NCI-H1694 (cell line): Measurements from ENCODE around the gene ZNF428.
"Not testable (repeated sequence)": the region's sequence is repeated elsewhere in the genome, so short reads cannot be mapped to it uniquely, and the experiment has no call there.

Experiments
- DNase-seq: peaks from one replicate; lab custom pipeline; 2025; lab: John Stamatoyannopoulos, UW

Gene ZNF428

DNA sequence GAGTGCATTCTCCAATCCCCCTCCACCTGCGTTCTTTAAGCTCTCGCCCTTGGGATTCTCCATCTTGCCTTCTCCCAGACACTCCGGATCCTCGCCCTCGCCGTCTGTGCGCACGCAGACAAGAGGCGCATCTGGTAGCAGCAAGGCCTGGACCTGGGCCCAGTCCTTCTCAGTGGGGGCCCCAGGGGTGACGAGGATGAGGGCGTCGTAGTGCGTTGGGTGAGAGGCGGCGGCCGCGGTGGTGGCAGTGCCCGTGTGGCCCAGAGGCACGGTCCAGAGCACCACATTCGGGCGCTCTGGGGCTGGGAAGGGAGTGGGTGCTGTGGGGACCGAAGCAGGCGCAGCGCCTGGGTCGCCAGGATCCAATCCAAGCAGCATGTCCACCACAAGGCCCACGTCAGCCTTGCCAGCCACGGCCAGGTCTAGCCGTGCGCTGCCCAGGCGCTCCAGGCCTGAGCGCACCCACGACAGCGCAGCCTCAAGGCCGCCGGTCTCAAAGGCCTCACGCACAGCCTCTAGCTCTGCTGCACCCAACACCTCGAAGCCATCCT, 26.6 kb downstream of the ZNF428 start:
- DNase-seq: no peak

DNA sequence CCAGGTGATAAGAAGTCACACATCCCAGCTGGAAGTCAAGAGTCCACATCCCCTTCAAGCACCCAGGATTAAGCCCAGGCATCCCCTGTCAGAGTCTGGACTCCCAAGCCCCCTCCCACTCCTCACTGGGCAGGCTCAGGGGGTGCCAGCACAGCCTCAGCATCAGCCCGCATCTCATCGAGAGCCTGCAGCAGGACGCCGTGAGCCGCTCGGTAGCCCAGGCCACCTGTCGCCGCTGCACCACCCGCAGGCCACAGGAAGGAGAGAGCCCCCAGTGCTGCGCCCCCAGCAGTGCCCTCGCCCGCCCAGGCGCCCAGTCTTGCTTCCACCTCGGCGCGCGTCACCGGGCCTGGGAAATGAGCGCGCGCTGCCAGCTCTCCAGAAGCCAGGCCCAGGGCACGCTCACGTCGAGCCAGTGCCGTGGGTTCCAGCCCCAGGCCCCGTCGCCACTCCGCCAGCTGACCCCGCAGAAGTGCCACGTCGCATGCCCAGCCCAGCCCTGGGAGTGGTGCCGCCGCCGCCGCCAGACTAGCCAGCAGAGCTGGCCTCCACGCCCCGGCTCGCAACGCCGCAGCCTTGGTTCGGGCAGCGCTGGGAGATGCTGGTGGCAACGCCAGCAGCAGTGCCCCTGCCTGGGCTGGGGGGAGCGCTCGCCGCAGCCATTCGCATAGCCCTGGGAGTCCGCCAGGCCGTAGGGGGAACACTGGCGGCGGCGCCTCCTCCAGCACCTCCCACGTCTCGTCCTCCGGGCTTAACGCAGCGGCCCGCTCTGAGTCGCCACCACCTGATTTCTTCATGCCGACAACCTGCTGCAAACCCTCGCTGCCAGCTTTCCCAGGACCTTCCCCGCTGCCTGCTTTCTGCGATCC, 27.3 kb downstream of the ZNF428 start:
- DNase-seq: no peak

DNA sequence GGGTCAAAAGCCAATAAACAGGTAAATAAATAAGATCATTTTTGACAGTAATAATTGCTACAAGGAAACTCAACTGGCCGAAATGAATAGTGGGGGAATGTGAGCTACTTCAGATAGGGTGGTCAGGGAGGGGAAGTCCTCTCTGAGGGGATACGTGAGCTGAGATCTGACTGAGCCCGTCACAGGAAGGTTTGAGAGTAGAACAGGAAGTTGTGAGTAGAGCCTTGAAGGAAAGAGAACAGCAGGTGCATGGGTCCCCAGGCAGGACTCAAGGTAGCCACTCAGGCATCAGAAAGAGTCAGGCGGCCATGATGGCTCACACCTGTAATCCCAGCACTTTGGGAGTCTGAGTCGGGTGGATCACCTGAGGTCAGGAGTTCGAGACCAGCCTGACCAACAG, 29.8 kb downstream of the ZNF428 start:
- DNase-seq: no peak

DNA sequence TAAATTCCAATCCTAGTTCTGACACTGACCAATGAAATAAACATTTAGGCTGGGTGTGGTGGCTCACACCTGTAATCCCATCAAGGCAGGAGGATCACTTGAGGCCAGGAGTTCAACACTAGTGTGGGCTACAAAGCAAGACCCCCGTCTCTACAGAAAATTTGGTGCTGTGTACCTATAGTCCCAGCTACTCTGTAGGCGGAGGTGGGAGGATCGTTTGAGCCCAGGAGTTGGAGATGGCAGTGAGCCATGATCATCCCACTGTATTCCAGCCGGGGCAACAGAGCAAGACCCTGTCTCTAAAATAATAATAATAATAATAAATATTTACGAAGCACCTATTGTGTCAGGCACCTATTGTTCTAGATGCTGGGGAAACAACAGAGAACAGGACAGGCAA, 30.2 kb downstream of the ZNF428 start:
- DNase-seq: no peak

DNA sequence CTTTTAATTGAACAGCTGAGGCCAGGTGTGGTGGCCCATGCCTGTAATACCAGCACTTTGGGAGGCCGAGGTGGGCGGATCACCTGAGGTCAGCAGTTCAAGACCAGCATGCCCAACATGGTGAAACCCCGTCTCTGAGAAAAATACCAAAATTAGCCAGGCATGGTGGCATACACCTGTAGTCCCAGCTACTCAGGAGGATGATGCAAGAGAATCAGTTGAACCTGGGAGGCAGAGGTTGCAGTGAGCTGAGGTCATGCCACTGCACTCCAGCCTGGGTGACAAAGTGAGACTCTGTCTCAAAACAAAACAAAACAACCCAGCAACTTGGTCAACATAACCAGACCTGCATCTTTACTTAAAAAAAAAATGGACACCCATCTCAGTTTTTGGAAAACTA, 32.4 kb downstream of the ZNF428 start:
- not testable (repeated sequence) for DNase-seq

DNA sequence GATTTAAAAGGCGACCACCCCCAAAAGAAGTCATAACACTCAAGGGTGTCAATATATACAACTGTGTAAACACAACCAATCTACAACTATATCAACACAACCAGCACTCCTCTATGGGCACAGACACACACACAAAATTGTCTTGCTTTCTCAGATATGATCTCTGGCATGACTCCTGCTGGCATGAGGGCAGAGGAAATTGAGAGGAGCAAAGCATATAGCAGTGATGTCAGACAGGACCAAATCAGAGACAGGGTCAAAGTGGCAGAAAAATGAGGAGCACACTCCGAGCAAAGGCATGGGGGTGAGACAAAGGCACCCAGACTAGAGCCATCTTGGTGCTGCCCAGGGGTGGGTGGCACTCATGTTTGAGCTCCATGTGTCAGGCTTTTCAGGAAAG, 33.1 kb downstream of the ZNF428 start:
- DNase-seq: no peak

DNA sequence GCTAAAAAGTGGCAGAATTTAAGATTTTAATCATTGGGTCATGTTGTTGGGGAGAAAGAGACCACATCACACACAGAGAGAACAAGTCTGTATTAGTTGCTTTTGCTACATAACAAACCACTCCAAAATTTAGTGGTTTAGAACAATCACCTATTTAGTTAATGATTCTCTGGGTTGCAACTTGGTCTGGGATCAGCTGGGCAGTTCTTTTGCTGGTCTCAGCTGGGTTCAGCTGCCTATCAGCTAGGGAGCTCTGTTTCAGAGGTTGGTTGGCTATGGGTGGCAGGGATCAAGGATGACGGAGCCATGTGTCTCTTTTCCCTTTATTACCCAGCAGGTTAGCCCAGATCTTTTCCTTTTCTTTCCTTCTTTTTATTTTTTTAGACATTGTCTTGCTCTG, 34.9 kb downstream of the ZNF428 start:
- DNase-seq: no peak

DNA sequence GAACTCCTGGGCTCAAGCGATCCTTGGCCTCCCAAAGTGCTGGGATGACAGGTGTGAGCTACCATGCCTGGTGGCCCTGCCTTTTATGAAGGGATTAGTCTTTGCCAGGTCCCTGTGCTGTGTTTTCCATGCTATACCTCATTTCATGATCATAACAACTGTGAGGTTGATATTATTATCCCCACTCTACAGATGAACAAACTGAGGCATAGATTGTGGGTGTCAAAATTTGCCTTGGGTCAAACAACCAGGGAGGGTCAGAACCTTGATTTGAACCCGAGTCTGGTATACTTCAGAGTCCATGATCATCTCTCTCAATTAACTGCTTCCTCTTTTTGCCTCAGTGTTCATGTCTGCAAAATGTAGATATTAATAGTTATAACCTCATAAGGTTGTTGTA, 36.9 kb downstream of the ZNF428 start:
- DNase-seq: no peak

DNA sequence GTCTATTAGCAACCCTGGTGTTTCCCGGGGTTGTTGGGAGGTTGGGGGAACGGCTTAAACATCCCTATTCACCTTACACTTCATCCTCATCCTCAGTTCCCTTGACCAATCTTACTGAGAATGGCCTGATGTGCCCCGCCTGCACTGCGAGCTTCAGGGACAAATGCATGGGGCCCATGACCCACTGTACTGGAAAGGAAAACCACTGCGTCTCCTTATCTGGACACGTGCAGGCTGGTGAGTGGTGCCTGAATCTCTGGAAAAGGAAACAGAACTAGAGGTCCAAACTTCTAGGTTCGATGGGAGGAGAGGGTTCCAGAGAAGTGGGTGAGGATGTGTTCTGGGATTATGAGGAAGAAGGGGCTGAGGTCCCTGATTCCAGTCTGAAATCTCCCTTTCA, 38.0 kb downstream of the ZNF428 start:
- no peak for DNase-seq

DNA sequence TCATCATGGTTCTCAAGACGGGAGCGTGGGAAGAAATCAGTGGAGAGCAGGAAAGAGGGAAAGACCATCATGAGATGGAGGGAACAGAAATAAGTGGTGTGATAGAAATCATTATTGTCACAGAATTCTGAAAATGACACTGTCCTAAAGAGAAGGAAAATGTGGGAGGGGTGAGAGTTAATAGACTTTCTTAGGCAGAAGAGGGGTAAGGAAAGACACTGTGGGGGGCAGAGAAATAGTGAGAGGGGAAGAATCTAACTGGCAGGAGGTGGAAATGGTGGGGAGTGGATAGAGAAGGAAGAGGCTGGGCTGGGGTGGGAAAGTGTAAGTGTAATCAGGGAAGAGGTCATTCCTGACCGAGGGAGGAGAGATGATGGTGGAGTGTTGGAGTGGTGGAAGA, 40.6 kb downstream of the ZNF428 start:
- DNase-seq: no peak

DNA sequence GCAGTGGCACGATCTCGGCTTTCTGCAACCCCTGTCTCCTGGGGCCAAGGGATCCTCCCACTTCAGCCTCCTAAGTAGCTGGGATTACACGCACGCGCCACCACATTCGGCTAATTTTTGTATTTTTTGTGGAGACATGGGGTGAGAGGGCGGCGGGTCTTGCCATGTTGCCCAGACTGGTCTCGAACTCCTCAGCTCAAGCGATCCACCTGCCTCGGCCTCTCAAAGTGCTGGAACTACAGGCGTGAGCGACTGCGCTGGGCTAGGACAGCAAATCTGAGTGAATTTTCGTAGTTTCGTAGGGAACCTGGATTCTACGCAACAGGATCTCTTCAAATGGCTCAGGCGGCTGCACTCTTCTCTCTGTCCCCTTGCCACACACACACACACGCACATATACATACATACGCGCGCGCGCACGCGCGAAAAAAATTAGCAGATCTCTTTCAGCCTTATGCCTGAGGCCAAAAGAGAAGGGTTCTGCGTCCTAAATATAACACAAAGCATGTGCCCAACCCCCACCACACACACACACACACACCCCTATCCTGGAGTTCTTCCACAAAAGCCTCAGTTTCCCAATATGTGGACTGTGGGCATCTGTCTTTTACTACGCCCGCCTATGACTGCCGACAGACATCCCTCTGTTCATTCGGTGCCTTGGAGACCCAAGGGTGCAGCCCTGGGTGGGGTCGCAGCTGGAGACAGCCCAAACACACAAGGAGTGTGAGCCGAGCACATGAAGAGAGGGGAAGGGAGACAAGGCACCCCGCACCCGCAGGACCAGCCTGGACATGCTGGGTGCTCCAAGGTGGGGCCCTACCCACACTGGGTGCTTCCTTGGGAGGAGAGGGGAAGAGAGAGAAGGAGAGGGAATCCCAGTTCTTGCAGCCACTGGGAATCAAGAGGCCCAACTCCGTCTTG, 43.2 kb downstream of the ZNF428 start:
- DNase-seq: no peak

DNA sequence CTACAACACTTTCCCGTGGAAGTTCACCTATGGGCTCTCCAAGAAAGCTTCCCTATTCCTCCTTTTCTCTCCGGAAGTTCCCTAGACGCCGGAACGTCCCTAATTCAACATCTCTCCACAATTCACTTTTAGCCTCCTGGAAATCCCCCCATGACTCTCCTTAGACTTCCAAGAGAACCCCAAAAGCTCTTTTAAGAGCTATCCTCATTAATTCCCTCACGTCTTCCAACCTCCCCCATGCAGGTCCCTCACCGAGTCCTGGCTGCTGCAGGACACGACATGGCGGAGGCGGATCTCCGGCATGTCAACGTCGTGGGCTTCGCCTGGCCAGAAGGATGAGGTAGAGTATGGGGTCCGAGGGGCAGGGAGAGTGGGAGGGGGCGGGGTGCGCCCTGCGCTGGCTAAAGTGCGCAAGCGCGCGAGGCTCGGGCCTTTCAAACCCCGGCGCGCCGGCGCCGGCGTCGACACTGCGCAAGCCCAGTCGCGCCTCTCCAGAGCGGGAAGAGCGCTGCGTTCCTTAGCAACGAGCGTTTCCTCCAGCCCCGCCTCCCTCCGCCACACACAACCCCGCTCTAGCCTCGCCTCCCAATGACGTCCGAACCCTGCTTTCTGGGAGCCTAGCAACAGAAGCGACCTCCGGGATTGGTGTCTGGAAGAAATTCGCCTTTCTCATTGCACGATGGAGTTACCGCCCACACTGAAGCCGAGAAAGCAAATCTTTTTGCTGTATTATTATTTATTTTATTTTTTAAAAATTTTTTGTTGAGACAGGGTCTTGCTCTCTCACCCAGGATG, 44.1 kb downstream of the ZNF428 start, which contains the start of the genes PINLYP and XRCC1:
Gene PINLYP, plus strand, starts transcription at position 646 of the 795 bp plus-strand sequence. CDS start 1,391 bp downstream, outside the sequence.
Gene XRCC1, minus strand, starts transcription at position 372 of the 795 bp plus-strand sequence. Its CDS starts 69 bp downstream, at position 303.
- DNase-seq: peak; percentile 98

DNA sequence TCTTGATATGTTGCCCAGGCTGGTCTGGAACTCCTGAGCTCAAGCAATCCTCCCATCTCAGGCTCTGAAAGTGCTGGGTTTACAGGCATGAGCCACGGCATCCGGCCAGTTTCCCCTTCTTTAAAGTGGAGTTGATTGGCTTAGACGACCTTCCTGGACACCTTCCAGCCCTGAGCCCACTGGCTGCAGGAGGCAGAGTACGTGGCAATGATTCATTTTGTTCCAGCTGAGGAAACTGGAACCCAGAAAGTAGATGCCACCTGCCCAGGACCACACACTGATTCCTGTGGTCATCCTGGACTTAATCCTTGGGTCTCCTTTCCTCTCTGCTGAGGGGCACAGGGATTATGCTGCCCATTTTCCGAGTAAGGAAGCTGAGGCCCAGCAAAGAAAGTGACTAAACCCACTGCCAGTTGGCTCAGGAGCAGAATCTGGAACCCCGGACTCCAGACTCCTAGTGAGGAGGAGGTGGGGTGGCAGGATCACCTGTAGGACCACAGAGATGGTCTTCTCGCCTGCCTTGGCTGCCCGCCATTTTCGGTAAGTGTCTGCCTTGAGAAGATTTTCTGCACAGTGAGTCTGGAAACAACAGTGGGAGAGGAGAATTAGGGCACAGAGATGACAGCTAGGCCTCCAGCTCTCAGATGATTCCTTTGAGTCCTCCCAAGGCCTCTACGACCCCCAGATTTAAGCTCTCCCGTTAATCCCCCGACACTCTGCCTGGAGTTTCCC, 44.8 kb downstream of the ZNF428 start:
- no peak for DNase-seq

DNA sequence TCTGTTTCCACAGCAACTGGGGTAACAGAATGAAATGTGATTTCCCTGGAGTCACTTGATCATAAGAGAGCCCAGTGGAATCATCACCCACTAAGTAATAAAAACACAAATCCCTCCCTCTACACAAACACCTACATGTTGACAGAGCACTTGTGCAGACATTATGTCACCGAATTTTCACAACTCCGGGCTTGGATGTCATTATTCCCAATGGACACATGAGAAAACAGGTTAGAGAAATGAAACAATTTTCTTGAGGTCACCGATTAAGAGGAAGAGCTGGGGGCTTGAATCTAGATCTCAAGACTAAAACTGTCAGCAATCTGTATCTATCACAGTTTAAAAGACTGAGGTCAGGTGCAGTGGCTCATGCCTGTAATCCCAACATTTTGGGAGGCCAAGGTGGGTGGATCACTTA, 47.2 kb downstream of the ZNF428 start:
- no peak for DNase-seq

DNA sequence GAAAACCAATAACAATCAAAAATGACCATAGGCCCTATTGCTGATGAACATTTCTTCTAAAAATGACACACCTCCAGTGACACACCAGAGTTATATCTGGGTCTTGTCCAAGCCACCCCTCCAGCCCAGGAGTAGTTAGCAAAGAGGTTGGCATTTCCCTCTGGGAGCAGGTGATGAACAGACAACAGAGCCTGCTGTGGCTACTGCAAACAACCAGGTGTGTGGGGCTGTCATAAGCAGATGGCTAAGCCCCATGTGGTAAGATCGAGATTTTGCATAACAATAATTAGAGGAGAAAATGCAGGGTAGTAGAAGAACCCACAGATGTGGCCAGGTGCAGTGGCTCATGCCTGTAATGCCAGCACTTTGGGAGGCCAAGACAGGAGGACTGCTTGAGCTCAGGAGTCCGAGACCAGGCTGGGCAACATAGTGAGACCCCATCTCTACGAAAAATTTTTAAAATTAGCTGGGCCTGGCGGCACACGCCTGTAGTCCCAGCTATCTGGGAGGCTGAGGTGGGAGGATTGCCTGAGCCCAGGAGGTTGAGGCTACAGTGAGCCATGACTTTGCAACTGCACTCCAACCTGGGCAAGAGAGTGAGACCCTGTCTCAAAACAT, 49.1 kb downstream of the ZNF428 start:
- DNase-seq: no peak

DNA sequence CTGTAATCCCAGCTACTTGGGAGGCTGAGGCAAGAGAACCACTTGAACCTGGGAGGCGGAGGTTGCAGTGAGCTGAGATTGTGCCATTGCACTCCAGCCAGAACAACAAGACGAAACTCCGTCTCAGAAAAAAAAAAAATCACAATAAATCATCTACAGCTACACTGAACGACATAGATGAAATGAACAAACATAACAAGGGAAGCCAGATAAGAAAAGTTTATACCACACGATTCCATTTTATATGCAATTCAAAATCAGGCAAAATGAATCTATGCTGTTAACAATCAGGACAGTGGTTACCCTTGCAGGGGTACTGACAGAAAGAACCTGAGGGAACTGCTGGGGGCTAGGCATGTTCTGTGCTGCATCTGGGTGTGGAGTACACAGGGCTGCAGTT, 49.8 kb downstream of the ZNF428 start:
- DNase-seq: no peak

DNA sequence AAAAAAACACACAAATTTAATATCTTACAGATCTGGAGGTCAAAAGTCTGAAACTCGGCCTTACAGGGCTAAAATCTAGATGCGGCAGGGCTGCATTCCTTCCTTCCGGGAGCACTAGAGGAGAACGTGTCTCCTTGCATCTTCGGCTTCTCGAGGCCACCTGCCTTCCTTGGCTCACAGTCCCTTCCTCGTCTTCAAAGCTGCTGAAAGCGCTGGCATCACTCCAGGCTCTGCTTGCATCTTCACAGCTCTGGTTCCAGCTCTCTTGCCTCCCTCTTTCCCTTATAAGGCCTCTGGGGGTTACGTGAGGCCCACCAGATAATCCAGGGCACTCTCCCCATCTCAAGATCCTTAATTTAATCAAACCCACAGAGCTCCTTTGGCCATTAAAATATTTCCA, 54.6 kb downstream of the ZNF428 start:
- no peak for DNase-seq

DNA sequence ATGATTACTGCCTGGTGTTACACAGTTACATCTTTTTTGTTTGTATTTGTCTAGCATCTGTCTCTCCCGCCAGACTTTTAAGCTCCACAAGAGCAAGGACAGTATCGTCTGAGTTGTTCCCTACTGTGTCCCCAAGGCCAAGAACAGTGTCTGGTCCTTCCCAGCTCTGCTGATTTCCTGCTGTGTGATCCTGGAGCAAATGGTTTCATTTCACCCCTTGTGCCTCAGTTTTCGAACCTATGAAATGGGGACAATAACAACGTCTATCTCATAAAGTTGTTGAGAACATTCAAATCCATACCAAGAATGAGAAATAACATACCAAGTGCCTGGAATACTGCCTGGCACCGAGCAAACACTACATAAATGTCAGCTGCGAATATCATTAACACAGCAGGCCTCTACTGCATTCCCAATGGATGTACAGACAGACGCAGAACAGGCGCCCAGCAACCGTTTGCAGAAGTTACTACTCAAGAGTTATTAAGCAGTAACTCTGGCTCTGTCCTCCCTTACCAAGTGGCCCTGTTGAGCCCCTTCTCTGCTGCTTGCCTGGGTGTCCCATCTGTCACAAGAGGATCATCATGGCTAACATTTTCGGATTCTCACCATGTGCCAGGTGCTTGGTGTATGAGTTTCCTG, 55.5 kb downstream of the ZNF428 start:
- no peak for DNase-seq

DNA sequence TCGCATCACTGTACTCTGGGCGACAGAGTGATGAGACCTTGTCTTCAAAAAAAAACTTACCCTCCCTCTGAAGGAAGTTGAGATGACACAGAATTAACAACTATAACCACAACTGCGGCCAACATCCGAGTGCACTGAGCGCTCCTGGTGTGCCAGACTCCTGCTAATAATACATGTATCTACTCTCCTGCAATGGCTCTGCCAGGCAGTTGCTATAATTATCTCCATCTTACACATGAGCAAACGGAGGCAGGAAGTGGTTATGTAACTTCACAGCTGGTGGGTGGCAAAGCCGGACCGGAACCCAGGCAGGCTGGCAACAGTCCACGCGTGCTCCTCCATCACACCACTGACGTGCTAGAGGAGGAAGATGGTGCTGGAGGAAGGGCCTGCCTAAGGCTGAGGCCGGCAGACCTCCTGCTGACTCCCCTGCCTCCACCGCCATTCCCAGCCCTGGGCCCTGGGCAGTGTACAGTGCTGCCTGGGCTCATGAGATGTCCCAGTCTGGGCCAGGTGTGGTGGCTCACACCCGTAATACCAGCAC, 56.7 kb downstream of the ZNF428 start:
- DNase-seq: peak; percentile 62

DNA sequence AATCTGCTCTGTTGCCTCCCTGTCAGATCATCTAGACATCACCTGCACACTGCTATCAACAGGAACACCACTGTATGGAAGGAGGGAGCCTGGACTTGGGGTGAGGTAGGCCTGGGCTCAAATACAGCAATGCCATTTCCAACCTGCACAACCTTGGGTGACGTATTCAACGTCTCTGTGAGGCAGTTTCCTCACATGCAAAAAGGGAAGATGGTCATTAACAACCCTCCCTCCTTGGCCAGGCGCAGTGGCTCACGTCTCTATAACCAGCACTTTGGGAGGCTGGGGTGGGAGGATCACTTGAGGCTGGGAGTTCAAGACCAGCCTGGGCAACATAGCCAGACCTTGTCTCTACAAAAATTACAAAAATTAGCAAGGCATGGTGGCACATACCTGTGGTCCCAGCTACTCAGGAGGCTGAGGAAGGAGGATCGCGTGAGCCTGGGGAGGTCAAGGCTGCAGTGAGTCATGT, 57.2 kb downstream of the ZNF428 start:
- DNase-seq: no peak
